OCI-LY7 (cell line): ENCODE results near the gene NRDC.

Source experiments
- CTCF ChIP-seq: fragments of 200-600 bp; sonication (generic); conservative IDR thresholded peaks from 2 replicates; pipeline ENCODE4 v1.5.1; 2014; ENCODE audit warnings: mild to moderate bottlenecking, antibody characterized with exemption, low read length, moderate library complexity, mixed read lengths
- EZH2phosphoT487 ChIP-seq: fragments of 200-600 bp; sonication (generic); IDR thresholded peaks from 2 replicates; pipeline ENCODE4 v1.6.1; 2018; ENCODE audit warnings: low read depth, borderline replicate concordance, mild to moderate bottlenecking, mixed run types, antibody characterized with exemption, low read length, moderate library complexity, mixed read lengths

GRCh38 chr1:51750729-51751128 lies 127.8 kb downstream of the NRDC start:
- no peak for TF ChIP-seq CTCF
- no peak for TF ChIP-seq EZH2phosphoT487
